ENCODE data around the gene ZBTB42.

DNA sequence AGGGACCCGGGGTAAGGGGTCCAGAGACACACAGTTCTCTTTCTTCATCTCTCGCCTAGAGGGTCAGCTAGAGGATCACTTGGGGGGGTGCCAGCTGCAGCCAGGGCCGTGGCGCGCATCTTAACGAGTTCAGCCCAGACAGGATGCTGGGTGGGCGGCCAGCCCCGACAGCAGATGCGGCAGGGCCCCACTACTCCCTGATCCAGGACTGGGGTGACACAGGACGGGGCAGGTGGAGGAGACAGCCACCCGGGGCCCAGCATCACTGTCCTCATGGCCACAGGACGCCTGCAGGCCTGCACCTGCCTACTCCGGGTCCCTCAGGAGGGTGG is 18.1 kb upstream of the ZBTB42 start:
- TF ChIP-seq, protein P1, sequence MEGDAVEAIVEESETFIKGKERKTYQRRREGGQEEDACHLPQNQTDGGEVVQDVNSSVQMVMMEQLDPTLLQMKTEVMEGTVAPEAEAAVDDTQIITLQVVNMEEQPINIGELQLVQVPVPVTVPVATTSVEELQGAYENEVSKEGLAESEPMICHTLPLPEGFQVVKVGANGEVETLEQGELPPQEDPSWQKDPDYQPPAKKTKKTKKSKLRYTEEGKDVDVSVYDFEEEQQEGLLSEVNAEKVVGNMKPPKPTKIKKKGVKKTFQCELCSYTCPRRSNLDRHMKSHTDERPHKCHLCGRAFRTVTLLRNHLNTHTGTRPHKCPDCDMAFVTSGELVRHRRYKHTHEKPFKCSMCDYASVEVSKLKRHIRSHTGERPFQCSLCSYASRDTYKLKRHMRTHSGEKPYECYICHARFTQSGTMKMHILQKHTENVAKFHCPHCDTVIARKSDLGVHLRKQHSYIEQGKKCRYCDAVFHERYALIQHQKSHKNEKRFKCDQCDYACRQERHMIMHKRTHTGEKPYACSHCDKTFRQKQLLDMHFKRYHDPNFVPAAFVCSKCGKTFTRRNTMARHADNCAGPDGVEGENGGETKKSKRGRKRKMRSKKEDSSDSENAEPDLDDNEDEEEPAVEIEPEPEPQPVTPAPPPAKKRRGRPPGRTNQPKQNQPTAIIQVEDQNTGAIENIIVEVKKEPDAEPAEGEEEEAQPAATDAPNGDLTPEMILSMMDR (conservative IDR thresholded peaks at IDR 0.05) = no peak
- TF ChIP-seq ZFX (IDR thresholded peaks at IDR 0.05) = no peak
